Lower leg skin (tissue), 3 donors: ENCODE data around the gene ZNF648.
"Not testable (repeated sequence)": the region's sequence is repeated elsewhere in the genome, so short reads cannot be mapped to it uniquely, and the experiment has no call there.

Experiments used
- POLR2A ChIP-seq, 2 donors: fragments of 450-650 bp; IDR thresholded peaks; one replicate each; pipeline ENCODE4 v1.6.1; 2016 to 2017; ENCODE audit warnings: antibody characterized with exemption in 2 of 2, mild to moderate bottlenecking in 1 of 2, moderate library complexity in 1 of 2
- TF ChIP-seq, protein P1 (sequence below), 3 donors: fragments of 450-650 bp; IDR thresholded peaks; one replicate each; pipeline ENCODE4 v1.5.1; 2016; ENCODE audit warnings: antibody characterized with exemption in 3 of 3, mild to moderate bottlenecking in 3 of 3, moderate library complexity in 2 of 3

DNA sequence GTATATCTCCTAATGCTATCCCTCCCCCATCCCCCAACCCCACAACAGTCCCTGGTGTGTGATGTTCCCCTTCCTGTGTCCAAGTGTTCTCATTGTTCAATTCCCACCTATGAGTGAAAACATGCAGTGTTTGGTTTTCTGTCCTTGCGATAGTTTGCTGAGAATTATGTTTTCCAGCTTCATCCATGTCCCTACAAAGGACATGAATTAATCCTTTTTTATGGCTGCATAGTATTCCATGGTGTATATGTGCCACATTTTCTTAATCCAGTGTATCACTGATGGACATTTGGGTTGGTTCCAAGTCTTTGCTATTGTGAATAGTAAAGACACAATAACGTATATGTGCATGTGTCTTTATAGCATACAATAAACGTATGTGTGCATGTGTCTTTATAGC, 56.1 kb downstream of the ZNF648 start:
- not testable (repeated sequence) for TF ChIP-seq POLR2A (IDR thresholded peaks at IDR 0.05)
- TF ChIP-seq, protein P1, sequence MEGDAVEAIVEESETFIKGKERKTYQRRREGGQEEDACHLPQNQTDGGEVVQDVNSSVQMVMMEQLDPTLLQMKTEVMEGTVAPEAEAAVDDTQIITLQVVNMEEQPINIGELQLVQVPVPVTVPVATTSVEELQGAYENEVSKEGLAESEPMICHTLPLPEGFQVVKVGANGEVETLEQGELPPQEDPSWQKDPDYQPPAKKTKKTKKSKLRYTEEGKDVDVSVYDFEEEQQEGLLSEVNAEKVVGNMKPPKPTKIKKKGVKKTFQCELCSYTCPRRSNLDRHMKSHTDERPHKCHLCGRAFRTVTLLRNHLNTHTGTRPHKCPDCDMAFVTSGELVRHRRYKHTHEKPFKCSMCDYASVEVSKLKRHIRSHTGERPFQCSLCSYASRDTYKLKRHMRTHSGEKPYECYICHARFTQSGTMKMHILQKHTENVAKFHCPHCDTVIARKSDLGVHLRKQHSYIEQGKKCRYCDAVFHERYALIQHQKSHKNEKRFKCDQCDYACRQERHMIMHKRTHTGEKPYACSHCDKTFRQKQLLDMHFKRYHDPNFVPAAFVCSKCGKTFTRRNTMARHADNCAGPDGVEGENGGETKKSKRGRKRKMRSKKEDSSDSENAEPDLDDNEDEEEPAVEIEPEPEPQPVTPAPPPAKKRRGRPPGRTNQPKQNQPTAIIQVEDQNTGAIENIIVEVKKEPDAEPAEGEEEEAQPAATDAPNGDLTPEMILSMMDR (IDR thresholded peaks at IDR 0.05), result not testable (repeated sequence)
